WTC11 (cell line): Measurements from ENCODE around the gene SLC7A8.

ENCODE experiments used
- ELF4 ChIP-seq: sonication (generic); formaldehyde crosslinking; IDR thresholded peaks from 2 replicates; pipeline ENCODE4 v1.8.1; 2022; ENCODE audit warnings: low read depth, mild to moderate bottlenecking, moderate library complexity, missing genetic modification reagents
- ESRRA ChIP-seq: sonication (generic); formaldehyde crosslinking; IDR thresholded peaks from 2 replicates; pipeline ENCODE4 v1.8.1; 2022; ENCODE audit warnings: mild to moderate bottlenecking, missing genetic modification reagents, borderline replicate concordance
- TF ChIP-seq, protein P1 (sequence below): fragments of 200-600 bp; IDR thresholded peaks from 2 replicates; pipeline ENCODE4 v1.8.0; 2022; ENCODE audit warnings: antibody characterized with exemption
- TF ChIP-seq, protein P2 (sequence below): sonication (generic); formaldehyde crosslinking; IDR thresholded peaks from 2 replicates; pipeline ENCODE4 v1.8.1; 2023; ENCODE audit warnings: mild to moderate bottlenecking, moderate library complexity, missing genetic modification reagents
- TF ChIP-seq, protein P3 (sequence below): sonication (generic); formaldehyde crosslinking; conservative IDR thresholded peaks from 2 replicates; pipeline ENCODE4 v1.8.1; 2023; ENCODE audit warnings: mild to moderate bottlenecking, low read depth, missing genetic modification reagents, moderate library complexity
- TF ChIP-seq, protein P4 (sequence below): sonication (generic); formaldehyde crosslinking; IDR thresholded peaks from 2 replicates; pipeline ENCODE4 v1.8.0; 2022; ENCODE audit warnings: mild to moderate bottlenecking, missing genetic modification reagents

DNA sequence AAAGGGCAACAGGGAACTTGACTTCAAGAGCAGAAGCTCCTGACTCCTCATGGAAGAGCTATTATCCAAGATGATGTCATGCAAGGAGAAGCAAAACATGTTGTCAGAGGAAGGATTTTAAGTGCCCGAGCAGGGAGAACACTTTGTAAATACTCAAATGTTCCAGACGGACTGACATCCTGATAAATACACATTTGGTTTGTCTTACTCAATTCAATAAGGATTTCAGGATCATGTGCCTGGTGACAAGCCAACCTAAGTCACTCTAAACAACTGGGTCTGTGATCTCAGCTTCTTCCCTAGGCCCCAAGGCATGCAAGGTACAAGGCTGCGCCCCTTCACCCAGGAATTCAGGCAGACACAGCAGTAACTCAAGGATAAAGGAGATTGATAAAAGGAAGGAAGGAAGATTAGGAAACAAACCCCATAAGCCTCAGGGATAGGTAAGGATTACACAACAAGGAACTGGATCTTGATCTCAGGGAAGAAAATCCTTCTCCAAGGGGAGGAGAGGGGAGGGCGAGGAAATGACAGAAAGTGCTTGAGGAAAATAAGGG is 37.6 kb downstream of the SLC7A8 start:
- no peak for TF ChIP-seq ELF4 (CRISPR knock-in tag)
- no peak for TF ChIP-seq ESRRA (CRISPR knock-in tag)
- TF ChIP-seq, protein P1, sequence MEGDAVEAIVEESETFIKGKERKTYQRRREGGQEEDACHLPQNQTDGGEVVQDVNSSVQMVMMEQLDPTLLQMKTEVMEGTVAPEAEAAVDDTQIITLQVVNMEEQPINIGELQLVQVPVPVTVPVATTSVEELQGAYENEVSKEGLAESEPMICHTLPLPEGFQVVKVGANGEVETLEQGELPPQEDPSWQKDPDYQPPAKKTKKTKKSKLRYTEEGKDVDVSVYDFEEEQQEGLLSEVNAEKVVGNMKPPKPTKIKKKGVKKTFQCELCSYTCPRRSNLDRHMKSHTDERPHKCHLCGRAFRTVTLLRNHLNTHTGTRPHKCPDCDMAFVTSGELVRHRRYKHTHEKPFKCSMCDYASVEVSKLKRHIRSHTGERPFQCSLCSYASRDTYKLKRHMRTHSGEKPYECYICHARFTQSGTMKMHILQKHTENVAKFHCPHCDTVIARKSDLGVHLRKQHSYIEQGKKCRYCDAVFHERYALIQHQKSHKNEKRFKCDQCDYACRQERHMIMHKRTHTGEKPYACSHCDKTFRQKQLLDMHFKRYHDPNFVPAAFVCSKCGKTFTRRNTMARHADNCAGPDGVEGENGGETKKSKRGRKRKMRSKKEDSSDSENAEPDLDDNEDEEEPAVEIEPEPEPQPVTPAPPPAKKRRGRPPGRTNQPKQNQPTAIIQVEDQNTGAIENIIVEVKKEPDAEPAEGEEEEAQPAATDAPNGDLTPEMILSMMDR, result no peak
- TF ChIP-seq, protein P2, sequence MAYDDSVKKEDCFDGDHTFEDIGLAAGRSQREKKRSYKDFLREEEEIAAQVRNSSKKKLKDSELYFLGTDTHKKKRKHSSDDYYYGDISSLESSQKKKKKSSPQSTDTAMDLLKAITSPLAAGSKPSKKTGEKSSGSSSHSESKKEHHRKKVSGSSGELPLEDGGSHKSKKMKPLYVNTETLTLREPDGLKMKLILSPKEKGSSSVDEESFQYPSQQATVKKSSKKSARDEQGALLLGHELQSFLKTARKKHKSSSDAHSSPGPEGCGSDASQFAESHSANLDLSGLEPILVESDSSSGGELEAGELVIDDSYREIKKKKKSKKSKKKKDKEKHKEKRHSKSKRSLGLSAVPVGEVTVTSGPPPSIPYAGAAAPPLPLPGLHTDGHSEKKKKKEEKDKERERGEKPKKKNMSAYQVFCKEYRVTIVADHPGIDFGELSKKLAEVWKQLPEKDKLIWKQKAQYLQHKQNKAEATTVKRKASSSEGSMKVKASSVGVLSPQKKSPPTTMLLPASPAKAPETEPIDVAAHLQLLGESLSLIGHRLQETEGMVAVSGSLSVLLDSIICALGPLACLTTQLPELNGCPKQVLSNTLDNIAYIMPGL (CRISPR knock-in tag), result no peak
- TF ChIP-seq, protein P3, sequence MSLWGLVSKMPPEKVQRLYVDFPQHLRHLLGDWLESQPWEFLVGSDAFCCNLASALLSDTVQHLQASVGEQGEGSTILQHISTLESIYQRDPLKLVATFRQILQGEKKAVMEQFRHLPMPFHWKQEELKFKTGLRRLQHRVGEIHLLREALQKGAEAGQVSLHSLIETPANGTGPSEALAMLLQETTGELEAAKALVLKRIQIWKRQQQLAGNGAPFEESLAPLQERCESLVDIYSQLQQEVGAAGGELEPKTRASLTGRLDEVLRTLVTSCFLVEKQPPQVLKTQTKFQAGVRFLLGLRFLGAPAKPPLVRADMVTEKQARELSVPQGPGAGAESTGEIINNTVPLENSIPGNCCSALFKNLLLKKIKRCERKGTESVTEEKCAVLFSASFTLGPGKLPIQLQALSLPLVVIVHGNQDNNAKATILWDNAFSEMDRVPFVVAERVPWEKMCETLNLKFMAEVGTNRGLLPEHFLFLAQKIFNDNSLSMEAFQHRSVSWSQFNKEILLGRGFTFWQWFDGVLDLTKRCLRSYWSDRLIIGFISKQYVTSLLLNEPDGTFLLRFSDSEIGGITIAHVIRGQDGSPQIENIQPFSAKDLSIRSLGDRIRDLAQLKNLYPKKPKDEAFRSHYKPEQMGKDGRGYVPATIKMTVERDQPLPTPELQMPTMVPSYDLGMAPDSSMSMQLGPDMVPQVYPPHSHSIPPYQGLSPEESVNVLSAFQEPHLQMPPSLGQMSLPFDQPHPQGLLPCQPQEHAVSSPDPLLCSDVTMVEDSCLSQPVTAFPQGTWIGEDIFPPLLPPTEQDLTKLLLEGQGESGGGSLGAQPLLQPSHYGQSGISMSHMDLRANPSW, result no peak
- TF ChIP-seq, protein P4, sequence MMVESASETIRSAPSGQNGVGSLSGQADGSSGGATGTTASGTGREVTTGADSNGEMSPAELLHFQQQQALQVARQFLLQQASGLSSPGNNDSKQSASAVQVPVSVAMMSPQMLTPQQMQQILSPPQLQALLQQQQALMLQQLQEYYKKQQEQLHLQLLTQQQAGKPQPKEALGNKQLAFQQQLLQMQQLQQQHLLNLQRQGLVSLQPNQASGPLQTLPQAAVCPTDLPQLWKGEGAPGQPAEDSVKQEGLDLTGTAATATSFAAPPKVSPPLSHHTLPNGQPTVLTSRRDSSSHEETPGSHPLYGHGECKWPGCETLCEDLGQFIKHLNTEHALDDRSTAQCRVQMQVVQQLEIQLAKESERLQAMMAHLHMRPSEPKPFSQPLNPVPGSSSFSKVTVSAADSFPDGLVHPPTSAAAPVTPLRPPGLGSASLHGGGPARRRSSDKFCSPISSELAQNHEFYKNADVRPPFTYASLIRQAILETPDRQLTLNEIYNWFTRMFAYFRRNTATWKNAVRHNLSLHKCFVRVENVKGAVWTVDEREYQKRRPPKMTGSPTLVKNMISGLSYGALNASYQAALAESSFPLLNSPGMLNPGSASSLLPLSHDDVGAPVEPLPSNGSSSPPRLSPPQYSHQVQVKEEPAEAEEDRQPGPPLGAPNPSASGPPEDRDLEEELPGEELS (CRISPR knock-in tag), result no peak
